GM23248 (cell line): Measurements from ENCODE around the gene INPP5A. TPM values are rescaled to one million over a fixed set of nuclear protein-coding genes. Genes with fewer than 3 reads are reported as not detected.

ENCODE experiments used
- DNase-seq: peaks from one replicate; pipeline ENCODE4 v3.0.0-alpha.2; 2015
- H2AFZ ChIP-seq: fragments of 200-600 bp; sonication (generic); 2 replicates; pipeline ENCODE4 v1.6.1; 2016; ENCODE audit warnings: antibody characterized with exemption
- H3F3A ChIP-seq: fragments of 200-600 bp; sonication (generic); 2 replicates; pipeline ENCODE4 v1.6.1; 2016; ENCODE audit warnings: mild to moderate bottlenecking, antibody characterized with exemption, mixed run types; ENCODE audit not compliant: insufficient read depth
- H3K27ac ChIP-seq: fragments of 200-600 bp; sonication (generic); 2 replicates; pipeline ENCODE4 v1.5.1; 2016; ENCODE audit warnings: mild to moderate bottlenecking
- H3K27me3 ChIP-seq: fragments of 200-600 bp; sonication (generic); replicated peaks from 2 replicates; pipeline ENCODE4 v1.6.1; 2016; ENCODE audit warnings: mild to moderate bottlenecking; ENCODE audit not compliant: insufficient read depth
- H3K36me3 ChIP-seq: fragments of 200-600 bp; sonication (generic); 2 replicates; pipeline ENCODE4 v1.6.1; 2016; ENCODE audit warnings: low read depth, mild to moderate bottlenecking
- H3K4me1 ChIP-seq: fragments of 200-600 bp; sonication (generic); 2 replicates; pipeline ENCODE4 v1.6.1; 2016; ENCODE audit warnings: mild to moderate bottlenecking; ENCODE audit not compliant: insufficient read depth
- H3K4me2 ChIP-seq: fragments of 200-600 bp; sonication (generic); one replicate; pipeline ENCODE4 v1.6.1; 2016; ENCODE audit warnings: mild to moderate bottlenecking; ENCODE audit not compliant: unreplicated experiment
- H3K4me3 ChIP-seq: fragments of 200-600 bp; sonication (generic); 2 replicates; pipeline ENCODE4 v1.5.1; 2016; ENCODE audit warnings: mild to moderate bottlenecking
- H3K79me2 ChIP-seq: fragments of 200-600 bp; sonication (generic); 2 replicates; pipeline ENCODE4 v1.6.1; 2016; ENCODE audit warnings: mild to moderate bottlenecking; ENCODE audit not compliant: insufficient read depth
- H3K9ac ChIP-seq: fragments of 200-600 bp; sonication (generic); 2 replicates; pipeline ENCODE4 v1.6.1; 2016; ENCODE audit warnings: mild to moderate bottlenecking
- H3K9me2 ChIP-seq: fragments of 200-600 bp; sonication (generic); 2 replicates; pipeline ENCODE4 v1.6.1; 2016; ENCODE audit warnings: mixed run types, mild to moderate bottlenecking, moderate library complexity; ENCODE audit not compliant: insufficient read depth
- H3K9me3 ChIP-seq: fragments of 200-600 bp; sonication (generic); one replicate; pipeline ENCODE4 v1.6.1; 2017; ENCODE audit warnings: low read depth
- H4K20me1 ChIP-seq: fragments of 200-600 bp; sonication (generic); 2 replicates; pipeline ENCODE4 v1.6.0; 2016; ENCODE audit not compliant: insufficient read depth
- EZH2 ChIP-seq: fragments of 200-600 bp; sonication (generic); IDR thresholded peaks from 2 replicates; pipeline ENCODE4 v1.6.1; 2018; ENCODE audit warnings: antibody characterized with exemption, mild to moderate bottlenecking; ENCODE audit not compliant: insufficient read depth, poor library complexity, severe bottlenecking
- EZH2phosphoT487 ChIP-seq: fragments of 200-600 bp; sonication (generic); IDR thresholded peaks from 2 replicates; pipeline ENCODE4 v1.6.1; 2018; ENCODE audit warnings: antibody characterized with exemption, moderate library complexity, mild to moderate bottlenecking, low read depth; ENCODE audit not compliant: insufficient read depth
- WGBS, 2 experiments: methylation state at CpG; one replicate each; pipeline ENCODE4 v1.1.6; 2015 to 2017; ENCODE audit warnings: low lambda C conversion rate in 2 of 2, low coverage in 1 of 2; ENCODE audit errors: missing lambda C conversion rate in 2 of 2; 5-methylcytosine and 5-hydroxymethylcytosine counted together
- in situ Hi-C: fragments of 300-500 bp; cut with MboI; formaldehyde crosslinking; loops from 2 replicates; pipeline ENCODE4 v1.15.0; 2020
- polyA plus RNA-seq: library from polyadenylated mRNA; unstranded; fragments of >200 nt; fragmentation: Nextera tagmentation; extraction: Ambion mirVana; gene quantifications from 2 replicates; pipeline ENCODE4 v1.2.1, GENCODE V29; 2016
- total RNA-seq: library from RNA; depleted of rRNA; stranded (reverse); fragments of >200 nt; shearing (Covaris generic); gene quantifications from 2 replicates; pipeline ENCODE4 v1.2.3, GENCODE V29; 2014

Gene INPP5A
- total and polyA plus RNA-seq, 2 experiments from 2014 or later = 2.3 to 35.2 TPM

DNA sequence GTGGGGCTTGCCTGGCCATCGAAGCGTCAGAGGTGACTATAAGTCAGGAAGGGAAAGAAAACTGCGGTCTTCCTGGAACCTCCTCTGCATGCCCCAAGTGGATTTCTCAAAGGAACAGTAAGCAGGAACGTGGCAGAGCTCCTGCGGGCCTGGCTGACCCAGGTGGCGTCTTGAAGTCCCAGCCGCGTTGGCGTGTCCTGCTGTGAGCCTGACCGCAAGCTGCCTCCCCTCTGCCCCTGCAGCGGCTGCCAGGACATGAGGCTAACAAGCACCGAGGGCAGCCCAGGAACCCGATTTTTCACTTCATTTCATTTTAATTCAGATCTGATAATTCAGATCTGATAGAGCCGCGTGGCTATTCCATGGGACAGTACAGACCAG, 193.0 kb downstream of the INPP5A start:
- no peaks in the 10 kb centered on the region for H3K27me3 ChIP-seq
- DNase-seq = no peak
- no peak overlapping the region for H3K4me2 ChIP-seq
- H3K4me3 ChIP-seq = no peak overlapping the region
- no peaks in the 10 kb centered on the region for H3K9me2 ChIP-seq
- no peaks in the 10 kb centered on the region for H4K20me1 ChIP-seq
- no peaks in the 10 kb centered on the region for H3K36me3 ChIP-seq
- H3K9me3 ChIP-seq = no peaks in the 10 kb centered on the region
- no peaks in the 10 kb centered on the region for H3F3A ChIP-seq
- H3K79me2 ChIP-seq = no peaks in the 10 kb centered on the region
- H2AFZ ChIP-seq = no peak overlapping the region
- TF ChIP-seq EZH2 (no peak), EZH2phosphoT487 (no peak)
- in situ Hi-C loops = no loop called here
- no peak overlapping the region for H3K27ac ChIP-seq
- no peaks in the 10 kb centered on the region for H3K4me1 ChIP-seq
- no peak overlapping the region for H3K9ac ChIP-seq
- WGBS, 2 experiments = 94 to 95% methylated on average over 15 of the region's 15 CpGs

- Histone ChIP-seq H3K79me2 (no peaks in the 10 kb centered on the region), H3K4me3 (no peak overlapping the region), H4K20me1 (no peaks in the 10 kb centered on the region), H3F3A (no peaks in the 10 kb centered on the region), H3K9me2 (no peaks in the 10 kb centered on the region), H3K27ac (no peak overlapping the region), H3K9me3 (no peaks in the 10 kb centered on the region), H2AFZ (no peak overlapping the region), H3K9ac (no peak overlapping the region), H3K4me2 (no peak overlapping the region), H3K27me3 (no peaks in the 10 kb centered on the region), H3K4me1 (no peaks in the 10 kb centered on the region), H3K36me3 (no peaks in the 10 kb centered on the region)
- 94 to 96% methylated on average over 17 to 18 of the region's 20 CpGs for WGBS, 2 experiments
- in situ Hi-C loops = no loop called here
- no peak for DNase-seq
- no peak for TF ChIP-seq EZH2phosphoT487
- TF ChIP-seq EZH2 = no peak
Observed at GRCh38 chr10:132732518-132732917, 194.9 kb downstream of the INPP5A start.

GRCh38 chr10:132733926-132734325, 196.3 kb downstream of the INPP5A start:
- no peak for DNase-seq
- 88 to 89% methylated on average over 13 to 19 of the region's 19 CpGs for WGBS, 2 experiments

DNA sequence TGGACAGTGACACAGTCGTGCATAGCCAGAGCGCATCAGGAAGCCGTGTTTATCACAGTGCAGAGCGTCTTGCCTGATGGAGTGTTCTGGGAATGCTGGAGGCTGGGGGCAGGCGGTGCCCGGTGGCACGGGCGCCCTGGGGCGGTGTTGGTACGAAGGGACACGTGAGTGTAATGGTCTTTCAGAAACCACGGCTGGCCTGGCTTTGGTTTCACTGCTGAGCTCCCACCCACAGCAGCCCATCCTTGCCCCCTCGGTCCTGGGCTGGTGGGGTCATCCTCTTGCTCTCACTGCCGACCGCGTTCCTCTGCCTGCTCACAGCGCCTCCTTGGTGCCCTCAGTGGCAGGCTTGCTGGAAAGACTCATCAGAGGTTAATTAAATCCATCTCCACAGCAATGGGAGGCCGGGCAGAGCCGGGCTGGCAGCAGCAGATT, 197.8 kb downstream of the INPP5A start:
- no peak for DNase-seq
- Histone ChIP-seq H3K36me3 (no peaks in the 10 kb centered on the region), H3K27me3 (no peaks in the 10 kb centered on the region), H2AFZ (no peak overlapping the region), H3K79me2 (no peaks in the 10 kb centered on the region), H3F3A (no peaks in the 10 kb centered on the region), H3K9me2 (no peaks in the 10 kb centered on the region), H3K9me3 (no peaks in the 10 kb centered on the region), H3K9ac (no peak overlapping the region), H3K4me3 (no peak overlapping the region), H4K20me1 (no peaks in the 10 kb centered on the region), H3K4me1 (no peaks in the 10 kb centered on the region), H3K27ac (no peak overlapping the region), H3K4me2 (no peak overlapping the region)
- TF ChIP-seq EZH2phosphoT487 (no peak), EZH2 (no peak)
- in situ Hi-C loops = no loop called here
- WGBS, 2 experiments = 82 to 85% methylated on average over 19 of the region's 19 CpGs

More at GRCh38 chr10:132733926-132734325, 196.3 kb downstream of the INPP5A start:
- Histone ChIP-seq H3K4me1 (no peaks in the 10 kb centered on the region), H3K4me3 (no peak overlapping the region), H4K20me1 (no peaks in the 10 kb centered on the region), H3K9me3 (no peaks in the 10 kb centered on the region), H3K36me3 (no peaks in the 10 kb centered on the region), H3K9me2 (no peaks in the 10 kb centered on the region), H3F3A (no peaks in the 10 kb centered on the region), H3K4me2 (no peak overlapping the region), H3K79me2 (no peaks in the 10 kb centered on the region), H3K27me3 (no peaks in the 10 kb centered on the region), H3K9ac (no peak overlapping the region), H3K27ac (no peak overlapping the region), H2AFZ (no peak overlapping the region)
- in situ Hi-C loops = no loop called here
- TF ChIP-seq EZH2 (no peak), EZH2phosphoT487 (no peak)

- no peaks in the 10 kb centered on the region for H3K4me1 ChIP-seq
- H3K79me2 ChIP-seq = no peaks in the 10 kb centered on the region
- no peak overlapping the region for H3K27ac ChIP-seq
- H3K36me3 ChIP-seq = no peaks in the 10 kb centered on the region
- TF ChIP-seq EZH2 = no peak
- TF ChIP-seq EZH2phosphoT487 = no peak
- 92 to 93% methylated on average over 24 of the region's 24 CpGs for WGBS, 2 experiments
- in situ Hi-C loops = no loop called here
- H3K4me3 ChIP-seq = no peak overlapping the region
- H3F3A ChIP-seq = no peaks in the 10 kb centered on the region
- H3K9ac ChIP-seq = no peak overlapping the region
- H4K20me1 ChIP-seq = no peaks in the 10 kb centered on the region
- no peaks in the 10 kb centered on the region for H3K27me3 ChIP-seq
- no peak overlapping the region for H3K4me2 ChIP-seq
- no peak overlapping the region for H2AFZ ChIP-seq
- no peaks in the 10 kb centered on the region for H3K9me3 ChIP-seq
- DNase-seq = no peak
- no peaks in the 10 kb centered on the region for H3K9me2 ChIP-seq
Observed at GRCh38 chr10:132735923-132736391, 198.4 kb downstream of the INPP5A start.
